Stimulated activated naive CD4-positive, alpha-beta T cell (primary cell): ENCODE measurements around the gene DENR.
A peak's percentile ranks its signal among the peaks of the same experiment; 100 is the strongest.
"Not testable (repeated sequence)": the region's sequence is repeated elsewhere in the genome, so short reads cannot be mapped to it uniquely, and the experiment has no call there.

Experiments used
- DNase-seq, 6 experiments: peaks; one replicate each; lab custom pipeline; 2025; lab: John Stamatoyannopoulos, UW

Gene DENR

GRCh38 chr12:122752464-122753318 is at the start of gene DENR:
TSS of gene DENR (plus strand) at chr12:122752824. CDS start at chr12:122753702, 878 bp downstream.
- peak; percentile 98 to 99 (median 98) for DNase-seq

GRCh38 chr12:122702890-122703611 is 49.6 kb upstream of the DENR start, which contains the start of gene HCAR2:
TSS of gene HCAR2 (minus strand) at chr12:122703357. CDS start at chr12:122703283, 74 bp downstream.
- not testable (repeated sequence) for DNase-seq

GRCh38 chr12:122703841-122704240 is 48.8 kb upstream of the DENR start:
- DNase-seq: not testable (repeated sequence)

GRCh38 chr12:122709287-122709686 is 43.3 kb upstream of the DENR start:
- not testable (repeated sequence) for DNase-seq

GRCh38 chr12:122710341-122710740 is 42.3 kb upstream of the DENR start:
- not testable (repeated sequence) for DNase-seq

- not testable (repeated sequence) for DNase-seq
Measured at GRCh38 chr12:122711266-122711665, 41.4 kb upstream of the DENR start.

GRCh38 chr12:122713491-122714188 is 39.0 kb upstream of the DENR start:
- DNase-seq: not testable (repeated sequence)

- not testable (repeated sequence) for DNase-seq
Measured at GRCh38 chr12:122715211-122715610, 37.4 kb upstream of the DENR start.

GRCh38 chr12:122716658-122717057 is 36.0 kb upstream of the DENR start, which contains the start of gene HCAR3:
TSS of gene HCAR3 (minus strand) at chr12:122716811. CDS start at chr12:122716737, 74 bp downstream.
- DNase-seq: not testable (repeated sequence)

GRCh38 chr12:122721057-122721545 is 31.5 kb upstream of the DENR start:
- no peak for DNase-seq

GRCh38 chr12:122722387-122722786 is 30.2 kb upstream of the DENR start:
- no peak for DNase-seq

GRCh38 chr12:122724641-122725243 is 27.9 kb upstream of the DENR start:
- no peak for DNase-seq

GRCh38 chr12:122725452-122726079 is 27.1 kb upstream of the DENR start:
- DNase-seq: no peak

GRCh38 chr12:122726080-122726558 is 26.5 kb upstream of the DENR start:
- no peak for DNase-seq

- DNase-seq: no peak
Measured at GRCh38 chr12:122729583-122730214, 22.9 kb upstream of the DENR start.

- DNase-seq: peak in 3 of 6 experiments; percentile 29 to 42 (median 30)
Measured at GRCh38 chr12:122730215-122731014, 22.2 kb upstream of the DENR start, which contains the start of gene HCAR1. TSS of gene HCAR1 (minus strand) at chr12:122730844. CDS start at chr12:122730339, 505 bp downstream.

GRCh38 chr12:122732170-122732569 is 20.5 kb upstream of the DENR start:
- DNase-seq: peak in 1 of 6 experiments; percentile 24

- no peak for DNase-seq
Measured at GRCh38 chr12:122732611-122733010, 20.0 kb upstream of the DENR start.

GRCh38 chr12:122738571-122738970 is 14.1 kb upstream of the DENR start:
- no peak for DNase-seq
